ENCODE data around the gene ISCU. TPM values are rescaled to one million over a fixed set of nuclear protein-coding genes. Genes with fewer than 3 reads are reported as not detected.

Gene ISCU
- total RNA-seq, 1 donor from 2014 or later = 48.4 TPM

DNA sequence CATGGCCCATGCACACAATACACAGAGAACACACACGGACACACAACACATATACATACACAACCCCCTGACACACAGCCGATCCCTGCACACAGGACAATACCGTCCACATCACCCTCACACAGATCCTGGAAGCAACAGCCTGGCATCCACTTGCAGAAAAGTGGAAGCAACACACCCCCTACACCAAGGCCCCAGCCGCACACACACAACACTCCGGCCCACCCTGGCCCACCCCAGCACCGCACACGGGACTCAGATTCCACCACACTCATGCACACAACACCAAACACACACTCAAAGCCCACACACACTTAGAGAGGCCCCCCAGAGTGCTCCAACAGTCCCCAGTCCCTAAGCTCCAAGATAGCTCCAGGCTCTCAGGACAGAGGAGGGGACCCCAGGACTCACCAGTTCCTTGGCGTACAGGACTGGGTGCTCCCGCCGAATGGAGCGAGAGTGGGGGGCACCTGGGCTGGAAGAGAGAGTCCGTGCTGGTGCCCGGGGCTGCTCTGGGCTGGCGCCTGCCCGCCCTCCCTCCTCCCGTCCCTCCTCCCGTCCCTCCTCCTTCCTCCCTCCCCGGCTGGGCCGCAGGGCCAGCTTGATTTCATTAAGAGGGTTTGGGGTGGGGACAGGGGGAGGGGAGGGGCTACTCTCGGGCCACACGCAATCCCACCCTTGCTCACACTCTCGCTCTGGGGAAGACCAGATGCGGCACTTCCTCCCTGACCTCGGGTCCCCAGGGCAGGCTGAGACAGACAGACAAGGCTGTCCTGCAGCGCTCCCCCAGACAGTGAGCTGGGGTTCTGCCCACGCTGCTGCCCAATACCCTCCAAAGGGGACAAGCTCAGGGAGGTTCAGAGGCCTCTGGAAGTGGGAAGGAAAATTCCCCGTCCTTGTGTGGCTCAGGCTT is 35.4 kb downstream of the ISCU start, which contains the start of gene TMEM119:
TSS of gene TMEM119 (minus strand) at position 526 of the 913 bp plus-strand sequence. CDS start 5,701 bp downstream, outside the sequence.
- peaks cover 4% of the 10 kb centered on the region for H3K4me1 Mint-ChIP-seq (ENCODE audit: low read depth, unreplicated experiment)
- DNase-seq = peak; percentile 38
- H3K27ac Mint-ChIP-seq (ENCODE audit: unreplicated experiment) = no peak within 1 kb of the TSS
- no peak within 1 kb of the TSS for H3K4me3 Mint-ChIP-seq (ENCODE audit: unreplicated experiment)
- H3K9me3 Mint-ChIP-seq (ENCODE audit: unreplicated experiment) = peaks cover 2% of the 10 kb centered on the region
- peaks cover 4% of the 10 kb centered on the region for H3K27me3 Mint-ChIP-seq (ENCODE audit: unreplicated experiment)
- H3K36me3 Mint-ChIP-seq (ENCODE audit: unreplicated experiment) = no peaks in the 10 kb centered on the region
- TF ChIP-seq, protein P1, sequence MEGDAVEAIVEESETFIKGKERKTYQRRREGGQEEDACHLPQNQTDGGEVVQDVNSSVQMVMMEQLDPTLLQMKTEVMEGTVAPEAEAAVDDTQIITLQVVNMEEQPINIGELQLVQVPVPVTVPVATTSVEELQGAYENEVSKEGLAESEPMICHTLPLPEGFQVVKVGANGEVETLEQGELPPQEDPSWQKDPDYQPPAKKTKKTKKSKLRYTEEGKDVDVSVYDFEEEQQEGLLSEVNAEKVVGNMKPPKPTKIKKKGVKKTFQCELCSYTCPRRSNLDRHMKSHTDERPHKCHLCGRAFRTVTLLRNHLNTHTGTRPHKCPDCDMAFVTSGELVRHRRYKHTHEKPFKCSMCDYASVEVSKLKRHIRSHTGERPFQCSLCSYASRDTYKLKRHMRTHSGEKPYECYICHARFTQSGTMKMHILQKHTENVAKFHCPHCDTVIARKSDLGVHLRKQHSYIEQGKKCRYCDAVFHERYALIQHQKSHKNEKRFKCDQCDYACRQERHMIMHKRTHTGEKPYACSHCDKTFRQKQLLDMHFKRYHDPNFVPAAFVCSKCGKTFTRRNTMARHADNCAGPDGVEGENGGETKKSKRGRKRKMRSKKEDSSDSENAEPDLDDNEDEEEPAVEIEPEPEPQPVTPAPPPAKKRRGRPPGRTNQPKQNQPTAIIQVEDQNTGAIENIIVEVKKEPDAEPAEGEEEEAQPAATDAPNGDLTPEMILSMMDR (IDR thresholded peaks at IDR 0.05; ENCODE audit: partially characterized antibody, unreplicated experiment) = no peak

DNA sequence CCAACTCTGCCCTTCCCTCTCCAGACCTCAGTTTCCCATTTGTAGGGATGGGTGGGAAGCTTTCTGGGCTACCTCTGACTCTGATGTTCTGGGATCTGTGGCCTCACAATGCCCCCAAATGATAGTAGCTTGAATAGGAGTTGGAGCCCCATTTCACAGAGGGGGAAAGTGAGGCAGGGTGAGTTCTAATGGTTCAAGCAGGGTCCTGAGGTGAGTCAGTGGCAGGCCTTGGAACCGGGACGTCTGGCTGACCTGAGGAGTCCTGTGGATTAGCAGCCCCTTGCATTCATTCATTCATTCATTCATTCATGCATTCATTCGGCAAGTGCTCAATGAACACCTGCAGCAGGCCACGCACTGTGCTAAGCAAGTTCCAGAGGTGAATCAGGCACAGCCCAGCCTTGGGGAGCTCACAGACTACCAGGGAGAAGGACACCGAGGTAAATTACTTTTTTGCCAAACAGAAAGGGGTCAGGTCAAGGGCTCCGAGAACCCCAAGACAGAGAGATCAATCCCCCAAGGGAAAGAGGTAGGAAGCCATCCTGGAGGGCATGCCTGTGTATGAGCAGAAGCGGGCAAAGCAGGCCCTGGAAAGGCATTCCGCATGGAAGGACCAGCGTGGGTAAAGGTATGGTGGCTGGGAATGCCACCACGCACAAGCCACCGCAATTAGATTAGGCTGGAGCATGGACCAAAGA is 36.3 kb downstream of the ISCU start:
- Mint-ChIP-seq H3K27me3 (ENCODE audit: unreplicated experiment) (peaks cover 4% of the 10 kb centered on the region), H3K27ac (ENCODE audit: unreplicated experiment) (peak overlapping the region; percentile 18), H3K36me3 (ENCODE audit: unreplicated experiment) (no peaks in the 10 kb centered on the region), H3K4me1 (ENCODE audit: low read depth, unreplicated experiment) (peaks cover 4% of the 10 kb centered on the region), H3K9me3 (ENCODE audit: unreplicated experiment) (peaks cover 2% of the 10 kb centered on the region), H3K4me3 (ENCODE audit: unreplicated experiment) (no peak overlapping the region)
- TF ChIP-seq, protein P1 (IDR thresholded peaks at IDR 0.05; ENCODE audit: partially characterized antibody, unreplicated experiment) = no peak
- no peak for DNase-seq

DNA sequence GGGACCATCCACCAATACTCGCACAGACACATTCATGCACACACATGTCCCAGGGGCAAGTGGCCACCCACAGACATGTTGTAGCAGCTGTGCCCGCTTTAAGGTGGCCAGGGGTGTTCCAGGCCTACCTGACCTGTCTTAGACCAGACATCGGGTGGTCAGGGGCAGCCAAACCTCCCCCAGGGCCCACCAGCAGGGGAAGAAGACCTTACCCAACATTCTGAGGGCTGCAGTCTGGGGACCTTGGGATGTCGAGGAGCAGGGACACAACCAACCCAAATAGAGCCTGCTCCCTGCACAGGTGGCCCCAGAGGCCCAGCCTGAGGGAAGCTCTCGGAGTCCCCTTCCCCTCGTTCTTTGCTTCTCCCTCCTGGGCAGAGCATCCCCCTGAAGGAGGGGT is 37.1 kb downstream of the ISCU start:
- Mint-ChIP-seq H3K4me1 (ENCODE audit: low read depth, unreplicated experiment) (peaks cover 4% of the 10 kb centered on the region), H3K9me3 (ENCODE audit: unreplicated experiment) (peaks cover 2% of the 10 kb centered on the region), H3K27ac (ENCODE audit: unreplicated experiment) (no peak overlapping the region), H3K27me3 (ENCODE audit: unreplicated experiment) (peaks cover 4% of the 10 kb centered on the region), H3K4me3 (ENCODE audit: unreplicated experiment) (no peak overlapping the region), H3K36me3 (ENCODE audit: unreplicated experiment) (no peaks in the 10 kb centered on the region)
- TF ChIP-seq, protein P1 (IDR thresholded peaks at IDR 0.05; ENCODE audit: partially characterized antibody, unreplicated experiment) = no peak
- no peak for DNase-seq

DNA sequence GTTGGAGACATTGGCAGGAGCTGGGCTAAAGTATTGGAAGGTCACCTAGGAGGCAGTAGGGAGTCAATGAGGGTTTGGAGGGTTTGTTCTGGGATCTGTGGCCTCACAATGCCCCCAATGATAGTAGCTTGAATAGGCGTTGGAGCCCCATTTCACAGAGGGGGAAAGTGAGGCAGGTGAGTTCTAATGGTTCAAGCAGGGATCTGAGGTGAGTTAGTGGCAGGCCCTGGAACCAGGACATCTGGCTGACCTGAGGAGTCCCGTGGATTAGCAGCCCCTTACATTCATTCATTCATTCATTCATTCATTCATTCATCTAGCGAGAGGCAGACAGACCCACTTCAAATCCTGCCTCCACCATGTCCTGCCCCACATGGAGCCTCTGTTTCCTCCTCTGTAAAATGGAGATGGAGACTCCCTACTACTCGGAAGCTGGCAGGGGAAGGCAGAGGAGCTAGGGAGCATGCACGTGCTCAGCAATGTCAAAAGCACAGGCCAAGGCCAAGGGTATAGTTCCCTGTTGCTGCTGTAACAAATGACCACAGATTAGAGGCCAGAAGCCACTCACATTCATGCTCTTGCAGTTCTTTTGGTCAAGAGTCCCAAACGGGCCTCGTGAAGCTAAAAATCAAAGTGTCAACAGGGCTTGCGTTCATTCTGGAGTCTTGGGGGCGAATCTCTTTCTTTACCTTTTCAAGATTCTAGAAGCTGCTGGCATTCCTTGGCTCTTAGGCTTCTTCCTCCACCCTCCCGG is 37.7 kb downstream of the ISCU start:
- Mint-ChIP-seq H3K9me3 (ENCODE audit: unreplicated experiment) (peaks cover 4% of the 10 kb centered on the region), H3K4me1 (ENCODE audit: low read depth, unreplicated experiment) (peaks cover 4% of the 10 kb centered on the region), H3K36me3 (ENCODE audit: unreplicated experiment) (no peaks in the 10 kb centered on the region), H3K27ac (ENCODE audit: unreplicated experiment) (no peak overlapping the region), H3K4me3 (ENCODE audit: unreplicated experiment) (no peak overlapping the region), H3K27me3 (ENCODE audit: unreplicated experiment) (peaks cover 4% of the 10 kb centered on the region)
- DNase-seq = no peak
- TF ChIP-seq, protein P1 (IDR thresholded peaks at IDR 0.05; ENCODE audit: partially characterized antibody, unreplicated experiment) = no peak

Measured in glutamatergic neuron (in vitro differentiated cells).